ENCODE results near the gene SLTM. TPM values are rescaled to one million over a fixed set of nuclear protein-coding genes. Genes with fewer than 3 reads are reported as not detected.
"Not testable (repeated sequence)": the region's sequence is repeated elsewhere in the genome, so short reads cannot be mapped to it uniquely, and the experiment has no call there.

SLTM gene
- total RNA-seq, 1 experiment from 2014 or later = 110 TPM

DNA sequence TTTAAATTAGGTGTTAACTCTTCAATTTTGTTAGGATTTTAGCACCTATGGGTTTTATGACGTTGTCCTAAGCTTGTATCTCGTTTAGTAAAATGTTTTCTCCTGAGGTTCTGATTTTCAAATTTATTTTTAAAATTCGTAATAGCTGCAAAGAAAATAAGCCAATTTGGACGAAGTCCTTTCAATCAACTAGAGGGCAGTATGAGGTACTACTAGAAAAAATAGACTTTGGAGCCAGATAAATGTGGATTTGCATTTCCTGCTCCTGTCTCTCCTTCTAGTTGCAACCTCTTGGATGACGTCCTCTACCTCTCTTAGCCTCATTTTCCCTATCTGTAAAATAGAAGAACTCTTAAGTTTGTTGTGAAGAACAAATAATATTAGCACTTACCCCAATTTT is 81.1 kb downstream of the SLTM start:
- Histone ChIP-seq H3K4me1 (replicated peaks; ENCODE audit: insufficient read depth) (no peaks in the 10 kb centered on the region), H3K27me3 (ENCODE audit: insufficient read depth, low read depth) (no peaks in the 10 kb centered on the region), H2AFZ (no peak overlapping the region), H3K9me2 (ENCODE audit: insufficient read depth) (no peaks in the 10 kb centered on the region), H3K27ac (no peak overlapping the region), H4K20me1 (ENCODE audit: insufficient read depth) (no peaks in the 10 kb centered on the region), H3K36me3 (ENCODE audit: low read depth) (0 out of 2 replicates have a peak, but pooled peaks cover 5% of the 10 kb centered on the region), H3K4me3 (no peak overlapping the region), H3K9me3 (ENCODE audit: insufficient read depth, low read depth) (no peaks in the 10 kb centered on the region), H3F3A (ENCODE audit: insufficient read depth, low read depth) (no peaks in the 10 kb centered on the region), H3K79me2 (ENCODE audit: low read depth) (no peaks in the 10 kb centered on the region), H3K4me2 (no peak overlapping the region)
- TF ChIP-seq EZH2 (IDR thresholded peaks at IDR 0.05; ENCODE audit: low read depth) = no peak
- TF ChIP-seq, protein P1, sequence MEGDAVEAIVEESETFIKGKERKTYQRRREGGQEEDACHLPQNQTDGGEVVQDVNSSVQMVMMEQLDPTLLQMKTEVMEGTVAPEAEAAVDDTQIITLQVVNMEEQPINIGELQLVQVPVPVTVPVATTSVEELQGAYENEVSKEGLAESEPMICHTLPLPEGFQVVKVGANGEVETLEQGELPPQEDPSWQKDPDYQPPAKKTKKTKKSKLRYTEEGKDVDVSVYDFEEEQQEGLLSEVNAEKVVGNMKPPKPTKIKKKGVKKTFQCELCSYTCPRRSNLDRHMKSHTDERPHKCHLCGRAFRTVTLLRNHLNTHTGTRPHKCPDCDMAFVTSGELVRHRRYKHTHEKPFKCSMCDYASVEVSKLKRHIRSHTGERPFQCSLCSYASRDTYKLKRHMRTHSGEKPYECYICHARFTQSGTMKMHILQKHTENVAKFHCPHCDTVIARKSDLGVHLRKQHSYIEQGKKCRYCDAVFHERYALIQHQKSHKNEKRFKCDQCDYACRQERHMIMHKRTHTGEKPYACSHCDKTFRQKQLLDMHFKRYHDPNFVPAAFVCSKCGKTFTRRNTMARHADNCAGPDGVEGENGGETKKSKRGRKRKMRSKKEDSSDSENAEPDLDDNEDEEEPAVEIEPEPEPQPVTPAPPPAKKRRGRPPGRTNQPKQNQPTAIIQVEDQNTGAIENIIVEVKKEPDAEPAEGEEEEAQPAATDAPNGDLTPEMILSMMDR (conservative IDR thresholded peaks at IDR 0.05) = no peak; the same call in 1 of the 2 replicates
- CTCF ChIA-PET = no interaction called here
- DNase-seq = no peak
- no TSS peak for BruUV-seq (replicated peaks)
- POLR2A ChIA-PET (ENCODE audit: unreplicated experiment) = no interaction called here
- intact Hi-C loops (cut with micrococcal nuclease; ENCODE audit: unreplicated experiment) = no loop called here

DNA sequence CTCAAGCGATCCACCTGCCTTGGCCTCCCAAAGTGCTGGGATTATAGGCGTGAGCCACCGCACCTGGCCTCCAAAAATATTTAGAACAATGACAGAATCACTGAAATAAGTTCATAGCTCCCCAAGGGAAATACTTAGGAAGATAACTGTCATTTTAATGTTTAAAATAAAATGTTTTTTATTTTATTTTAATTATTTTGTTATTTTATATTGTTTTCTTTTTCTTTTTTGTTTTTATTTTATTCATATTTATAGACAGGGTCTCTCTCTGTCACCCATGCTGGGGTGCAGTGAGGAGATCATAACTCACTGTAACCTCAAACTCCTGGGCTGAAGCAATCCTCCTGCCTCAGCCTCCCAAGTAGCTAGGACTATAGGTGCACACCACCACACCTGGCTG is 82.3 kb downstream of the SLTM start:
- H4K20me1 ChIP-seq (ENCODE audit: insufficient read depth); CTCF ChIA-PET; H3K4me2 ChIP-seq; H3K4me1 ChIP-seq (replicated peaks; ENCODE audit: insufficient read depth); H3K9me3 ChIP-seq (ENCODE audit: insufficient read depth, low read depth); H3K79me2 ChIP-seq (ENCODE audit: low read depth); H2AFZ ChIP-seq; H3F3A ChIP-seq (ENCODE audit: insufficient read depth, low read depth); H3K36me3 ChIP-seq (ENCODE audit: low read depth); DNase-seq; H3K4me3 ChIP-seq; H3K27me3 ChIP-seq (ENCODE audit: insufficient read depth, low read depth); H3K9me2 ChIP-seq (ENCODE audit: insufficient read depth); BruUV-seq (replicated peaks); intact Hi-C loops (cut with micrococcal nuclease; ENCODE audit: unreplicated experiment); H3K27ac ChIP-seq: not testable (repeated sequence)
- POLR2A ChIA-PET (ENCODE audit: unreplicated experiment) = interaction anchor here (0.7 kb wide), 1 partner anchor 381 kb away, joined by 7 read pairs; no protein-coding TSS in a partner anchor

DNA sequence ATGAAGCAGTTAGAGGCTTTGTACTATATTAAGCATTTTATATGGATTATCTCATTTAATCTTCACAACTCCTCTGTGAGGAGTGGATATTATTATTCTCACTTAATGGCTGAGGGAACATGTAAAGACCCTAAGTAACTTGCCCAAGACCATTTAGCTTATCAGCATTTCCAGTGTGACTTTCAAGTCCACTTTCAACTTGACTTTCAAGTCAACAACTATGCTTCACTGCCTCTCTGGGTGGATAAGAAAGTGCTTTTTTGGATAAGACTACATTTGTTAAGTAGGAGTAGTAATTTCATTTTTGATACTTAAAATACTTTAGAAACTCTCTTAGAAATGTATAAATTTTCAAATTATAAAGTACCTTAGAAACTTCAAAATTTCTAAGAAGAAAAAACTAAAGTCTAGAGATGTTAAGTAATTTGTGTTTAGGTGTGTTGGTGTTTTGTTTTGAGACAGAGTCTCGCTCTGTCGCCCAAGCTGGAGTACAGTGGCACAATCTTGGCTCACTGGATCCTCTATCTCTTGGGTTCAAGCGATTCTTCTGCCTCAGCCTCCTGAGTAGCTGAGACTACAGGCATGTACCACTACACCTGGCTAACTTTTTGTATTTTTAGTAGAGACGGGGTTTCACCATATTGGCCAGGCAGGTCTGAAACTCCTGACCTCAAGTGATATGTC is 90.6 kb downstream of the SLTM start:
- no peak overlapping the region for H2AFZ ChIP-seq
- H3K27ac ChIP-seq = no peak overlapping the region
- no peaks in the 10 kb centered on the region for H3K9me2 ChIP-seq (ENCODE audit: insufficient read depth)
- no peaks in the 10 kb centered on the region; the same call in 1 of the 2 replicates for H3K36me3 ChIP-seq (ENCODE audit: low read depth)
- H3K9me3 ChIP-seq (ENCODE audit: insufficient read depth, low read depth) = no peaks in the 10 kb centered on the region
- no peaks in the 10 kb centered on the region for H3K27me3 ChIP-seq (ENCODE audit: insufficient read depth, low read depth)
- no peaks in the 10 kb centered on the region for H3K4me1 ChIP-seq (replicated peaks; ENCODE audit: insufficient read depth)
- CTCF ChIA-PET = interaction anchor here (0.6 kb wide), 1 partner anchor 115 kb away, joined by 3 read pairs; no protein-coding TSS in a partner anchor
- no peak for TF ChIP-seq EZH2 (IDR thresholded peaks at IDR 0.05; ENCODE audit: low read depth)
- TF ChIP-seq, protein P1 (conservative IDR thresholded peaks at IDR 0.05) = no peak
- intact Hi-C loops (cut with micrococcal nuclease; ENCODE audit: unreplicated experiment) = no loop called here
- no peak for DNase-seq
- no peaks in the 10 kb centered on the region for H4K20me1 ChIP-seq (ENCODE audit: insufficient read depth)
- POLR2A ChIA-PET (ENCODE audit: unreplicated experiment) = interaction anchor here (0.6 kb wide), 1 partner anchor 107 kb away, joined by 6 read pairs; no protein-coding TSS in a partner anchor
- no peaks in the 10 kb centered on the region for H3K79me2 ChIP-seq (ENCODE audit: low read depth)
- H3F3A ChIP-seq (ENCODE audit: insufficient read depth, low read depth) = no peaks in the 10 kb centered on the region
- no peak overlapping the region for H3K4me2 ChIP-seq
- no peak overlapping the region for H3K4me3 ChIP-seq
- BruUV-seq (replicated peaks) = no TSS peak

DNA sequence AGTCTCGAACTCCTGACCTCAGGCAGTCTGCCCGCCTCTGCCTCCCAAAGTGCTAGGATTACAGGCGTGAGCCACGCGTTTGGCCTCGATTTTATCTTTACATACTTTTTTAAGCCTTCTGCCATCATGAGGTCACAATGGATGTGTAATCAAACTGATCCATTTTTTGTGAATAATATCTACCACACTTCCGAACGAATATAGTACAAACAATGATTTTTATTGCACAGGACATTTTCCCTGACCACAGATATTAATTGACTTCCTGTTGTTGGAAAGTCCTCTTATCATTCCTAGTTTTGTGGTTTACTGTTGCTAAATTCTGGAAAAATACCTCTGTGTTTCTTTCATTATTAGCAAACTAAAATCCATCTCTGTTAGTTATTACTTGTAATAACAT is 93.4 kb downstream of the SLTM start:
- no peak for DNase-seq

More for the DNA sequence above, 93.4 kb downstream of the SLTM start:
- CTCF ChIA-PET = no interaction called here
- intact Hi-C loops (cut with micrococcal nuclease; ENCODE audit: unreplicated experiment) = no loop called here
- Histone ChIP-seq H4K20me1 (ENCODE audit: insufficient read depth) (no peaks in the 10 kb centered on the region), H3K9me3 (ENCODE audit: insufficient read depth, low read depth) (no peaks in the 10 kb centered on the region), H3K4me2 (no peak overlapping the region), H3K27me3 (ENCODE audit: insufficient read depth, low read depth) (no peaks in the 10 kb centered on the region), H3K79me2 (ENCODE audit: low read depth) (no peaks in the 10 kb centered on the region), H3K9me2 (ENCODE audit: insufficient read depth) (no peaks in the 10 kb centered on the region), H3K27ac (no peak overlapping the region), H2AFZ (no peak overlapping the region), H3K36me3 (ENCODE audit: low read depth) (no peaks in the 10 kb centered on the region; the same call in 1 of the 2 replicates), H3F3A (ENCODE audit: insufficient read depth, low read depth) (no peaks in the 10 kb centered on the region), H3K4me1 (replicated peaks; ENCODE audit: insufficient read depth) (no peaks in the 10 kb centered on the region), H3K4me3 (no peak overlapping the region)
- TF ChIP-seq, protein P1 (conservative IDR thresholded peaks at IDR 0.05) = no peak
- TF ChIP-seq EZH2 (IDR thresholded peaks at IDR 0.05; ENCODE audit: low read depth) = no peak
- BruUV-seq (replicated peaks) = no TSS peak
- POLR2A ChIA-PET (ENCODE audit: unreplicated experiment) = no interaction called here
